Smooth muscle cell (in vitro differentiated cells): ENCODE data around the gene PDSS2. TPM values are rescaled to one million over a fixed set of nuclear protein-coding genes. Genes with fewer than 3 reads are reported as not detected.

Source experiments
- DNase-seq: peaks from one replicate; lab custom pipeline; 2025; ENCODE audit not compliant: unreplicated experiment; lab: John Stamatoyannopoulos, UW
- H2AFZ ChIP-seq: fragments of 200-600 bp; sonication (generic); 2 replicates; pipeline ENCODE4 v1.6.0; 2016; ENCODE audit warnings: antibody characterized with exemption, low read depth, mild to moderate bottlenecking
- H3F3A ChIP-seq: fragments of 200-600 bp; sonication (generic); 2 replicates; pipeline ENCODE4 v1.6.0; 2017; ENCODE audit warnings: antibody characterized with exemption, low read depth
- H3K27ac ChIP-seq: fragments of 200-600 bp; sonication (generic); 2 replicates; pipeline ENCODE4 v1.5.1; 2016; ENCODE audit warnings: low read depth, mild to moderate bottlenecking
- H3K27me3 ChIP-seq: fragments of 200-600 bp; sonication (generic); 2 replicates; pipeline ENCODE4 v1.6.1; 2016; ENCODE audit warnings: low read depth, mild to moderate bottlenecking
- H3K36me3 ChIP-seq: fragments of 200-600 bp; sonication (generic); 2 replicates; pipeline ENCODE4 v1.5.1; 2016; ENCODE audit warnings: low read depth
- H3K4me1 ChIP-seq: fragments of 200-600 bp; sonication (generic); 2 replicates; pipeline ENCODE4 v1.5.1; 2016; ENCODE audit warnings: low read depth
- H3K4me2 ChIP-seq: fragments of 200-600 bp; sonication (generic); 2 replicates; pipeline ENCODE4 v1.6.0; 2016; ENCODE audit warnings: mild to moderate bottlenecking
- H3K4me3 ChIP-seq: fragments of 200-600 bp; sonication (generic); 2 replicates; pipeline ENCODE4 v1.5.1; 2016; ENCODE audit warnings: mild to moderate bottlenecking
- H3K79me2 ChIP-seq: fragments of 200-600 bp; sonication (generic); 2 replicates; pipeline ENCODE4 v1.6.0; 2016; ENCODE audit warnings: low read depth, mild to moderate bottlenecking
- H3K9ac ChIP-seq: fragments of 200-600 bp; sonication (generic); 2 replicates; pipeline ENCODE4 v1.6.0; 2016; ENCODE audit warnings: low read depth
- H3K9me3 ChIP-seq: fragments of 200-600 bp; sonication (generic); replicated peaks from 2 replicates; pipeline ENCODE4 v1.5.1; 2016; ENCODE audit warnings: low read depth
- H4K20me1 ChIP-seq: fragments of 200-600 bp; sonication (generic); 2 replicates; pipeline ENCODE4 v1.6.0; 2016; ENCODE audit warnings: low read depth
- WGBS: methylation state at CpG from one replicate; pipeline ENCODE4 v1.1.7; 2016; ENCODE audit warnings: low lambda C conversion rate; 5-methylcytosine and 5-hydroxymethylcytosine counted together
- polyA plus RNA-seq: library from polyadenylated mRNA; unstranded; fragments of >200 nt; fragmentation: Nextera tagmentation; extraction: Ambion mirVana; gene quantifications from 2 replicates; pipeline ENCODE4 v1.2.1, GENCODE V29; 2016
- total RNA-seq: library from RNA; depleted of rRNA; stranded (reverse); fragments of >200 nt; gene quantifications from 2 replicates; pipeline ENCODE4 v1.2.3, GENCODE V29; 2014
- TF ChIP-seq, protein P1 (sequence below): fragments of 200-600 bp; sonication (generic); IDR thresholded peaks from 2 replicates; pipeline ENCODE4 v1.5.1; 2017; ENCODE audit warnings: borderline replicate concordance, mild to moderate bottlenecking, antibody characterized with exemption; ENCODE audit not compliant: insufficient read depth, poor library complexity, severe bottlenecking

Gene PDSS2
- total and polyA plus RNA-seq, 2 experiments from 2014 or later, result 12.8 to 15.5 TPM

DNA sequence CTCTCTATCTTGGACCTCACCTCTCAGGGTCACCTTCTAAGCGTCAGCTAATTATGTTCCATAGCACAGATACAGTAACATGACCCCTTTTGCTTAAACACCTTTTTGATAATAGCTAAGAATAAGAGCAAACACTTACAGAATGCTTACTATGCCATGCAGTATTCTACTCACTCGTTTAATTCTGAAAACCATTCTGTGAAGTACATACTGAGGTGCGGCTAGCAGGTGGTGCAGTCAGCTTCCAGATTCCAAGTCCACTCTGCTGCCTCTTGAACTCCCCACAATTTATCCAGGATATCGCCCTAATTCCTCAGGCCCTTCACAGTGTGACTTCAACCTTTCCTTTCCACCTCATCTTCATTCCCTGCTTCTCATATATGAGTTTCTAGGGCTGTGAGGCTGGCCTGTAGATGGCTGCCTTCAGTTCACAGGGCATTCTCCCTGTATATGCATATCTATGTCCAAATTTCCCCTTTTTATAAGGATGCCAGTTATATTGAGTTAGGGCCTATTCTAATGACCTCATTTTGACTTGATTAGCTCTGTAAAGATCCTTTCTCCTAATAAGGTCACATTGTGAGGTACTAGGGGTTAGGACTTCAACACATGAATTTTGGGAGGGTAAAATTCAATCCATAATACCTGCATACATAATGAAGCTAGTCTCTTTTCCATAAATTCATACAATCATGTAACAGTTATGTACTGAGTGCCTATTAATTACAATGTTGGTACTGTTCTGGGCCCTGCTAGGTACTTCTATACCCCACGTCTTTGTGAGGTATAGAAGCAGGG lies 130.1 kb downstream of the PDSS2 start:
- H3K9ac ChIP-seq, result no peak overlapping the region
- H3K4me2 ChIP-seq, result no peak overlapping the region
- no peak overlapping the region for H3K27ac ChIP-seq
- 76% methylated on average over 5 of the region's 5 CpGs for WGBS
- H3K4me1 ChIP-seq, result no peaks in the 10 kb centered on the region
- no peaks in the 10 kb centered on the region for H3K36me3 ChIP-seq
- TF ChIP-seq, protein P1, sequence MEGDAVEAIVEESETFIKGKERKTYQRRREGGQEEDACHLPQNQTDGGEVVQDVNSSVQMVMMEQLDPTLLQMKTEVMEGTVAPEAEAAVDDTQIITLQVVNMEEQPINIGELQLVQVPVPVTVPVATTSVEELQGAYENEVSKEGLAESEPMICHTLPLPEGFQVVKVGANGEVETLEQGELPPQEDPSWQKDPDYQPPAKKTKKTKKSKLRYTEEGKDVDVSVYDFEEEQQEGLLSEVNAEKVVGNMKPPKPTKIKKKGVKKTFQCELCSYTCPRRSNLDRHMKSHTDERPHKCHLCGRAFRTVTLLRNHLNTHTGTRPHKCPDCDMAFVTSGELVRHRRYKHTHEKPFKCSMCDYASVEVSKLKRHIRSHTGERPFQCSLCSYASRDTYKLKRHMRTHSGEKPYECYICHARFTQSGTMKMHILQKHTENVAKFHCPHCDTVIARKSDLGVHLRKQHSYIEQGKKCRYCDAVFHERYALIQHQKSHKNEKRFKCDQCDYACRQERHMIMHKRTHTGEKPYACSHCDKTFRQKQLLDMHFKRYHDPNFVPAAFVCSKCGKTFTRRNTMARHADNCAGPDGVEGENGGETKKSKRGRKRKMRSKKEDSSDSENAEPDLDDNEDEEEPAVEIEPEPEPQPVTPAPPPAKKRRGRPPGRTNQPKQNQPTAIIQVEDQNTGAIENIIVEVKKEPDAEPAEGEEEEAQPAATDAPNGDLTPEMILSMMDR, result no peak
- no peaks in the 10 kb centered on the region for H3F3A ChIP-seq
- no peak overlapping the region for H2AFZ ChIP-seq
- H3K4me3 ChIP-seq, result no peak overlapping the region
- no peaks in the 10 kb centered on the region for H3K9me3 ChIP-seq
- no peaks in the 10 kb centered on the region for H3K79me2 ChIP-seq
- H3K27me3 ChIP-seq, result no peaks in the 10 kb centered on the region
- no peak for DNase-seq
- peaks cover 5% of the 10 kb centered on the region for H4K20me1 ChIP-seq

DNA sequence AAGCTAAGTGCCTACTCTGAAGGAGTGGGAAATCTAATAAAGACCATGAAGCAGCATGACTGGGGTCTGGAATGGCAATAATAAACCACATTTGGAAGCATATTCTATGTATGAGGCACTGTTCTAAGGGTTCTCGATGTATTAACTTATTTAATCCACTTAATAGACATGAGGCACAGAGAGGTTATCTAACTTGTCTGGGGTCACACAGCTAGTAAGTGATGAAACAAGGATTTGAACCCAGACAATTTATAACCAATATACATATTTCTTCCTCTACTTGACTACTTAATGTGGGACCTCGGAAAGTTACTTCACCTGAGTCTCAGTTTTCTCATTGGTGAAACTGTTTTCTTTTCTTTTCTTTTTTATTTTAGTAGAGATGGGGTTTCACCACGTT lies 131.3 kb downstream of the PDSS2 start:
- Histone ChIP-seq H2AFZ (no peak overlapping the region), H4K20me1 (peaks cover 5% of the 10 kb centered on the region), H3K79me2 (no peaks in the 10 kb centered on the region), H3K27ac (no peak overlapping the region), H3K27me3 (no peaks in the 10 kb centered on the region), H3K9me3 (no peaks in the 10 kb centered on the region), H3K36me3 (no peaks in the 10 kb centered on the region), H3K4me1 (no peaks in the 10 kb centered on the region), H3F3A (no peaks in the 10 kb centered on the region), H3K4me3 (no peak overlapping the region), H3K9ac (no peak overlapping the region), H3K4me2 (no peak overlapping the region)
- WGBS, result 95% methylated on average over 3 of the region's 3 CpGs
- no peak for DNase-seq
- TF ChIP-seq, protein P1, result no peak

DNA sequence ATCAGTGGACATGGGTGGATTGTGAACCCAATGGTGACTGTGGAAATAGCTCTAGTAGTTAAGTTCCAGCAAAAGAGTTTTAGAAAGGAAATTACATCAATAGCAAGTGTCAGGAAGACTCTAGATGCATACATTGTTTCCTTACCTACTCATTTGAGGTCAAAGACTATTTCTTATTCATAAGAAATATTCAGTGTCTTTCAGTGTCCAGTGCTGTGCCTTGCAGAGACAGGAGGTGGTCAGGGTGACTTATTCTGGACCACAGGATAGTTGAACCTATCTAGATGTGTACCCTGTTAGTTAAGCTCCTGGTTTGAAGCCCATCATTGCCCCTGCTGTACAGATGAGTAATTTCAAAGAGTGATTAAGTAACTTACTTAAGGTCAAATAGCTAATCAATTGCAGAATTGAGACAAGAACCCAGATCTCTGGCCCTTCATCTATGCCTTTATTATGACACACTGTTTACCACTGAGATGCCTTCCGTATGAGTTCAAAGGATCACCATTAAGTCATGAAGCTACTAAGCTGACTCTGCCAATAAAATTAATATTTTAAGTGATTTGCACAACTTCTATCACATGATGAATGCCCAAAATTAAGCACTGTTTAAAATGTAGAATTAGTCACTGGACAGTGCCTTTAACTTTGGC lies 136.1 kb downstream of the PDSS2 start:
- 56% methylated on average over 1 of the region's 1 CpG for WGBS
- Histone ChIP-seq H3K79me2 (no peaks in the 10 kb centered on the region), H3K4me2 (no peak overlapping the region), H3K9ac (no peak overlapping the region), H3K27ac (no peak overlapping the region), H2AFZ (no peak overlapping the region), H4K20me1 (no peaks in the 10 kb centered on the region), H3K36me3 (no peaks in the 10 kb centered on the region), H3K27me3 (no peaks in the 10 kb centered on the region), H3F3A (no peaks in the 10 kb centered on the region), H3K4me1 (no peaks in the 10 kb centered on the region), H3K4me3 (no peak overlapping the region), H3K9me3 (no peaks in the 10 kb centered on the region)
- TF ChIP-seq, protein P1, result no peak
- DNase-seq, result no peak
